ENCODE data around the gene PPP2R2D.

DNA sequence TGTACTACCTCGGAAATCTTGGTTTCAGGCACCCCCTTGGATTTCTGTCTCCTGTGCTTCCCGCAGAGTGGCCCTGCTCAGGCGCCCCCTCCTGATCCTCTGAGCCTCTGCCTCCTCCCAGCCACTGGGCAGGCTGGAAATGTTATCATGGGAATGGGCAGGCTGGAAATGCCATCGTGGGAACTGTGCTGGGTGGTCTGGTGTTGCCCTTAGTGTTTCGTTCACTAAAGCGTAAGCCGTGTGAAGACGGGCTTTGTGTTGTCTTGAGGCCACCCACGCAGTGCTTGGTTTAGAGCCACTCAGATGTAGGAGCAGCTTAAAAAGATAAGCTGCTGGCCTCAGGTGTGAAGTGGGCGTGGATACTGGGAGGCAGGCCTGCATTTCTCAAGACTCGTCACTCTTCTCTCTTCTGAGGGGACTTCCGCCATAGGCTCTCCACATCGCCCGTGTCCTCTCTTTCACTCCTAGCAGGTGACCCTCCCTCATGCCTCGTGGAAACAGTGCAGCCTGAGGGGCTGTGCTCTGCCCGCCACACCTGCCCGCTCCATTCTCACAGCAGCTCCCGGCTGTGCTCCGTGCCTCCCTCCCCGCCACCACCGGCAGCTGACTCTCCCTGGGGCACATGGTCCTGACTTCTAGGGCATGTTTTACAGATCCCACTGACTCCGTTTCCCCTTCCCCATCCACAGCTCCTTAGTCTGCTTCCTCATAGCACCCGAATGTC is 28.5 kb downstream of the PPP2R2D start:
- TF ChIP-seq, protein P1, sequence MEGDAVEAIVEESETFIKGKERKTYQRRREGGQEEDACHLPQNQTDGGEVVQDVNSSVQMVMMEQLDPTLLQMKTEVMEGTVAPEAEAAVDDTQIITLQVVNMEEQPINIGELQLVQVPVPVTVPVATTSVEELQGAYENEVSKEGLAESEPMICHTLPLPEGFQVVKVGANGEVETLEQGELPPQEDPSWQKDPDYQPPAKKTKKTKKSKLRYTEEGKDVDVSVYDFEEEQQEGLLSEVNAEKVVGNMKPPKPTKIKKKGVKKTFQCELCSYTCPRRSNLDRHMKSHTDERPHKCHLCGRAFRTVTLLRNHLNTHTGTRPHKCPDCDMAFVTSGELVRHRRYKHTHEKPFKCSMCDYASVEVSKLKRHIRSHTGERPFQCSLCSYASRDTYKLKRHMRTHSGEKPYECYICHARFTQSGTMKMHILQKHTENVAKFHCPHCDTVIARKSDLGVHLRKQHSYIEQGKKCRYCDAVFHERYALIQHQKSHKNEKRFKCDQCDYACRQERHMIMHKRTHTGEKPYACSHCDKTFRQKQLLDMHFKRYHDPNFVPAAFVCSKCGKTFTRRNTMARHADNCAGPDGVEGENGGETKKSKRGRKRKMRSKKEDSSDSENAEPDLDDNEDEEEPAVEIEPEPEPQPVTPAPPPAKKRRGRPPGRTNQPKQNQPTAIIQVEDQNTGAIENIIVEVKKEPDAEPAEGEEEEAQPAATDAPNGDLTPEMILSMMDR (conservative IDR thresholded peaks at IDR 0.05), result no peak
- TF ChIP-seq ZFX (IDR thresholded peaks at IDR 0.05), result no peak

Measured in C4-2B (cell line).